ENCODE results near the gene RCBTB2. TPM values are rescaled to one million over a fixed set of nuclear protein-coding genes. Genes with fewer than 3 reads are reported as not detected.
"Not testable (repeated sequence)": the region's sequence is repeated elsewhere in the genome, so short reads cannot be mapped to it uniquely, and the experiment has no call there.

Gene RCBTB2
- total RNA-seq, 2 donors from 2014 or later, result 9.7 to 13.9 TPM

GRCh38 chr13:48485432-48485831 is 47.4 kb downstream of the RCBTB2 start:
- no peak for DNase-seq
- no peak for ATAC-seq
- intact Hi-C loops (cut with DNase I), result no loop called here

- ATAC-seq (no peak), DNase-seq (no peak)
- intact Hi-C loops (cut with DNase I), result no loop called here
Observed at GRCh38 chr13:48483575-48483974, 49.3 kb downstream of the RCBTB2 start.

- DNase-seq (no peak), ATAC-seq (no peak)
- intact Hi-C loops (cut with DNase I), result no loop called here
Observed at GRCh38 chr13:48478391-48478790, 54.5 kb downstream of the RCBTB2 start.

DNA sequence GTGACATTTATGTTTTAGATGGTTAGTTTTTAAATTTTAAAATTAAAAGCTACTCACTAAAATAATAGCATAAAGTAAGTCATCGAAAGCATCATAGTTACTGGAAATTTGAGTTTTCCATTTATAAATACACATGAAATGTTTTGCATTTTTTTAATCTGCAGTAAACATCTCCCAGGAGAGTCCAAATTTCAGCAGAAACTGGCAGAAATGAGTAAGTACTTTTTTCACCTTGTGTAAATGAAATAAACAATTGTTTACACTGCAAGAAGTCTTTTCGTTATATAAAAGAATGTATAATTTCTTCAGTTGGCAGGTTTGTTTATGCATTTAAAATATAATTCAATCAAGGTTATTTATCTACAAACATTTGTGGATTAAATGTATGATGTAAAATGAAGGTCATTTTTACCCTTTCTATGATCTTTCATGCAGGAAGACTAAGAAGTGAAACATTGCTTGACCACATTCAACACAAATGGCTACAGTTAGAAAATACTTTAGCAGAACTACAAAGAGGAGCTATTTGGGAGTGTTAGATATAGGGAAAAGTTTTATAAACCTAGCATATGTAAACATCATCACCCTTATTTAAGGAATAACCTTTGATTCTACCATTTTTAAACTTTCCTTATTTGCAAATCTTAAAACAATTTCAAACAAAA is 55.6 kb downstream of the RCBTB2 start:
- DNase-seq, result no peak
- intact Hi-C loops (cut with DNase I), result no loop called here
- no peak for ATAC-seq

- intact Hi-C loops (cut with DNase I), result no loop called here
- ATAC-seq (no peak), DNase-seq (no peak)
Observed at GRCh38 chr13:48476686-48477085, 56.2 kb downstream of the RCBTB2 start.

DNA sequence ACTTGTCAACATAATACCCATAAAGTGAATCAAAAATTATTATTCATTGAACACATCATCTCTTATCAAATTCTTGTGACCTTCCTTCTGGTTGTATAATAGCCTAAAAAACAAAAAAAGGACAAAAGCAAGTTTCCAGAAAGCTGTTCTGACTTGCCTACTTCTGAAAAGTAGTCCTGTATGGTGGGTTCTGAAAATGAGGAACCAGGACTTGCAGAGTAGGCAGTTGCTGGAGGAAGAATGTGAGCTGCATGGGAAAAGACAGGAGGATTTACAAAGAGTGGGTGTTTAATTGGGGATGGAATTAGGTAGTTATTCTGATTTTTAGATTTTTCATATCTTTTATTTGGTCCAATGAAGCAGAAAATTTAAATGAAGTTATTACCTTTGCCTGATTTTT is 56.7 kb downstream of the RCBTB2 start:
- ATAC-seq (peak in 1 of 2 donors; percentile 50), DNase-seq (no peak)
- intact Hi-C loops (cut with DNase I), result no loop called here

DNA sequence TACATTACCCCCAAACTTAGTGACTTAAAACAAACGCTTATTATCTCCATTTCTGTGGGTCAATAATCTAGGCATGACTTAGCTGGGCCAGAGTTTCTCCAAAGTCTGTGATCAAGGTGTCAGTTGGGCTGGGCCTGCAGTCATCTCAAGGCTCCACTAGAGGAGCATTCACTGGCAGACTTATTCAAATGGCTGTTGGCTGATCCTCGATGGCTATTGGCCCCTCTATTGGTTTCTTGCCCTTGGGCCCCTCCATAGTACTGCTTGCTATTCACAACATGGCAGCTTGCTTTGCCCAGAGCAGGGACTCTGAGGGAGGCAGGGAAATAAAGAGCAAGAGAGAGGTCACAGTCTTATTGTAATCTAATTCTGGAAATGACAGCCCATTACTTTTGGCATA is 57.6 kb downstream of the RCBTB2 start:
- intact Hi-C loops (cut with DNase I), result no loop called here
- ATAC-seq, result no peak
- no peak for DNase-seq

DNA sequence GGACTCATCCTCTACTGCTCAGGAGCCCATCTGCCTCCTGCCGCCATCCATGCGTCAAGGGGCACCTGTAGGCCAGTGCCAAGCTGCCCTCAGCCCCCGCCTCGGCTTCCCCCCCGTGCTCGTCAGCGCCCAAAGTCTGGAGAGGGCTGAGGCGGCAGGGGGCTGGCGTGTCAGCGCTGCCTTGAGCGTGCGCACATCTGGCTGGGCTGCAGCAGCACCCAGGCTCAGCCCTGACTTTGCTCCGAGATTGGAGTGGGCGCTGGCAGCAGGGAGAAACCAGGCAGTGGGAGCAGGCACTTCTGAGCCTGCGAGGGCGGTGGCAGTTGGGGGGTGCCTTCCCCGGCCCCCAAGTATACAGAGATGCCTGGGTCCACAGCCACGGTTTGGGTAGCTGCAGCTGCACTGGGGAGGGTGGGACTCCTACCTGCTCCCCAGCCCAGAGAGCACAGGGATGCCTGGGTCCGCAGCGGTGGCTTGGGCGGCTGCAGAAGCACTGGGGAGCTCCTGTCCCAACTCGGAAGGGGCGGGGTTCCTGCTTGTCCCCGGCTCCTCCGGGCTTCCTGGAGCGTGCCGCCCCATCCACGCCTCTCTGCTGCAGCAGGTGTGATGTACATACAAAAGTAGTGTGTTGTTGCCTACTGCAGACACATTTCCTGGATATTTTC is 75.2 kb downstream of the RCBTB2 start:
- intact Hi-C loops (cut with DNase I), result no loop called here
- DNase-seq (no peak), ATAC-seq (no peak)

DNA sequence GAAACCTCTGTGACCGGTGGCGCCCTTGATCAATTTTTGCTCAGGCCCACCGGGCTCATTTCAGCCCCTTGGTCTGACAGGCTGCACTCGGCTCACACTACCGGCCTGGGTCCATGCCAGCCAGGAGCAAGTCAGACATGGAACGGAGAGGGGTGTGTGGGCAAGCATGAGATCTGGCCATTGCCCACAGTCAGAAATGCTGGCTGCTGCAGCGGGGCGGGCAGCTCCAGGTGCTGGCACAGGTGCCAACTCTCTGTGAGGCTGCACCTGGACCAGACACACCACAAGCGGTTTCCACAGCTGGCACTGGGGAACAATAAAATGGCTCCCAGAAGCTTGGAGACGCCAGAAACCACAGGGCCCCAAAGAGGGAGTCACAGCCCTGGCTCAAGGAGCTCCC is 76.3 kb downstream of the RCBTB2 start:
- intact Hi-C loops (cut with DNase I), result no loop called here
- ATAC-seq, result no peak
- no peak for DNase-seq

DNA sequence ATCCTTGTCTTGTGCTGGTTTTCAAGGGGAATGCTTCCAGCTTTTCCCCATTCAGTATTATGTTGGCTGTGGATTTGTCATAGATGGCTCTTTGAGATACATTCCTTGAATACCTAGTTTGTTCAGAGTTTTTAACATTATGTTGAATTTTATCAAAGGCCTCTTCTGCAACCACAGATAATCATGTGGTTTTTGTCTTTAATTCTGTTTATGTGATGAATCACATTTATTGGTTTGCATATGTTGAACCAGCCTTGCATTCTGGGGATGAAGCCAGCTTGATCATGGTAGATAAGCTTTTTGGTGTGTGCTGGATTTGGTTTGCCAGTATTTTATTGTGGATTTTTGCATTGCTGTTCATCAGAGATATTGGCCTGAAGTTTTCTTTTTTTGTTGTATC is 81.7 kb downstream of the RCBTB2 start:
- intact Hi-C loops (cut with DNase I); DNase-seq; ATAC-seq: not testable (repeated sequence)

DNA sequence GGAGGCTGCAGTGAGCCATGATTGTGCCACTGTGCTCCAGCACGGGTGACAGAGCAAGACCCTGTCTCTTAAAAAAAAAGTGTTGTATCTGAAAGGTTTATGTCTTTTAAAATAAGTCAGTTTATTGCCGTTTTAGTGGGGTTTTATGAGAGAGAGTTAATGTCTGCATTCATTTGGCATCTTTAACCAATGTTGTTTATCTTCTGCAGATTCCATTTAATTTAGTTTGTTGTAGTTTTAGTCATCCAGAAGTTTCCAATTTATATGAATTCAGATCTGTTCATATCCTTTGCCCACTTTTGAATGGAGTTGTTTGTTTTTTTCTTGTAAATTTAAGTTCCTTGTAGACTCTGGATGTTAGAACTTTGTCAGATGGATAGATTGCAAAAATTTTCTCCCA is 83.2 kb downstream of the RCBTB2 start:
- ATAC-seq (no peak), DNase-seq (no peak)
- intact Hi-C loops (cut with DNase I), result no loop called here

GRCh38 chr13:48448959-48449614 is 83.8 kb downstream of the RCBTB2 start:
- DNase-seq (no peak), ATAC-seq (peak in 1 of 2 donors; percentile 59)
- intact Hi-C loops (cut with DNase I), result no loop called here

DNA sequence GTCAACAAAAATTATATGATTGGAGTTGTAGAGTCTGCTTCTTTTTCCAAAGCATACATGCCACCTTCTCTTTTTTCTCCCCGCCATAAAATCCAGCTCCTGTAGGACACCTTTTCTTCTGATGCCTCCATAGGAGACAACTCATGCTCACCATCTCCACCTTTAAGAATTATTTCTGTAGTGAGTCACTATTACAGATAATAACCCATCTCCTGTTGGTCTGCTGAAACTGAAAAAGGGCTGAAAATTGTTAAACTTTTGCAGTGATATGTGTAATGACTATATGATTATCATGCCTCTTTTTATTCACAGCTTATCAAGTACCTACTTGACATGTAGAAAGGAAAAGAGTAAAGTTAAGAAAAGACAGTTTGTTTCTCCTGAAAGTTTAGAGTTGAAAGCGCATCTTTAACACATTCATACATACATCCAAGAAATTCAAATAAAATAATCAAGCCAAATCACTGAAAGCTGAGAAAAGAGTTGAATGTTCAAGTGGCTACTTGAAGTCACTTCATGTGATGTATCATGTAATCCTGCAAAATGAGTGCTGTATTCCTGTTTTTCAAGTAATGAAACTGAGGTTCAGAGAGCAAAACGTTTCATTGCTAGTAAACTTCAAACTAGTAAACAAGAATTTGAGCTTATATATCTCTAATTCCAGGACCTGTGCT is 84.5 kb downstream of the RCBTB2 start:
- intact Hi-C loops (cut with DNase I), result no loop called here
- ATAC-seq (no peak), DNase-seq (no peak)

- peak in 1 of 2 donors; percentile 77 for ATAC-seq
- intact Hi-C loops (cut with DNase I), result no loop called here
- DNase-seq, result no peak
Observed at GRCh38 chr13:48446464-48446863, 86.4 kb downstream of the RCBTB2 start.

GRCh38 chr13:48443442-48444208 is 89.3 kb downstream of the RCBTB2 start:
- DNase-seq (no peak), ATAC-seq (no peak)
- intact Hi-C loops (cut with DNase I), result no loop called here

Measured in left cardiac atrium (tissue), 4 donors.